Thoracic aorta (tissue), 2 donors: Measurements from ENCODE around the gene ECI2. TPM values are rescaled to one million over a fixed set of nuclear protein-coding genes. Genes with fewer than 3 reads are reported as not detected.
A peak's percentile ranks its signal among the peaks of the same experiment; 100 is the strongest.

Source experiments
- ATAC-seq: fragments of 150-250 bp; one replicate; pipeline ENCODE4 v1.8.0; 2017; ENCODE audit warnings: low read depth; ENCODE audit not compliant: insufficient number of reproducible peaks, low FRiP score
- DNase-seq: peaks from one replicate; pipeline ENCODE4 v3.0.0-alpha.2; 2020; ENCODE audit warnings: low spot score
- H3K27ac ChIP-seq, 2 donors: fragments of 200-600 bp; sonication (generic); 1 replicate in 1 of 2; 2 replicates in 1 of 2; pipeline ENCODE4 v1.5.1; 2016; ENCODE audit warnings: mild to moderate bottlenecking in 2 of 2, moderate library complexity in 2 of 2
- H3K27me3 ChIP-seq: fragments of 200-600 bp; sonication (generic); replicated peaks from 2 replicates; pipeline ENCODE4 v1.6.0; 2016; ENCODE audit warnings: mild to moderate bottlenecking; ENCODE audit not compliant: insufficient read depth
- H3K36me3 ChIP-seq: fragments of 200-600 bp; sonication (generic); one replicate; pipeline ENCODE4 v1.5.1; 2016
- H3K4me1 ChIP-seq, 2 donors: fragments of 200-600 bp; sonication (generic); 1 replicate in 1 of 2; 2 replicates in 1 of 2; pipeline versions ENCODE4 v1.5.1 to v1.6.0; 2016; ENCODE audit warnings: low read depth in 2 of 2, mild to moderate bottlenecking in 1 of 2; ENCODE audit not compliant: control insufficient read depth in 1 of 2
- H3K4me3 ChIP-seq: fragments of 200-600 bp; sonication (generic); 2 replicates; pipeline ENCODE4 v1.5.1; 2016; ENCODE audit warnings: mild to moderate bottlenecking
- H3K9me3 ChIP-seq: fragments of 200-600 bp; sonication (generic); 2 replicates; pipeline ENCODE4 v1.5.1; 2016
- CTCF ChIP-seq: fragments of 200-600 bp; sonication (generic); IDR thresholded peaks from one replicate; pipeline ENCODE4 v1.5.1; 2019; ENCODE audit warnings: antibody characterized with exemption
- total RNA-seq, 2 donors: library from RNA; depleted of rRNA; stranded (reverse); fragments of >200 nt; gene quantifications; one replicate each; pipeline versions ENCODE4 v1.1.0 to v1.2.3, GENCODE V29; 2016

Gene ECI2
- total RNA-seq, 2 donors from 2014 or later, result 28.9 to 31.0 TPM

GRCh38 chr6:4133941-4134838, 1.2 kb downstream of the ECI2 start:
- Histone ChIP-seq H3K36me3 (peaks cover 18% of the 10 kb centered on the region), H3K27ac (peak overlapping the region; percentile 88 to 95), H3K4me1 (peaks cover 8 to 33% of the 10 kb centered on the region in 2 donors), H3K4me3 (peak overlapping the region; percentile 91), H3K27me3 (no peaks in the 10 kb centered on the region), H3K9me3 (no peaks in the 10 kb centered on the region)
- DNase-seq (no peak), ATAC-seq (no peak)
- no peak for TF ChIP-seq CTCF

- Histone ChIP-seq H3K36me3 (peaks cover 35% of the 10 kb centered on the region), H3K4me1 (peaks cover 8 to 32% of the 10 kb centered on the region in 2 donors), H3K27ac (no peak overlapping the region), H3K9me3 (no peaks in the 10 kb centered on the region), H3K27me3 (no peaks in the 10 kb centered on the region), H3K4me3 (no peak overlapping the region)
- DNase-seq (no peak), ATAC-seq (no peak)
- no peak for TF ChIP-seq CTCF
Measured at GRCh38 chr6:4130357-4130987, 4.9 kb downstream of the ECI2 start.

GRCh38 chr6:4129446-4129845, 5.9 kb downstream of the ECI2 start:
- H3K4me3 ChIP-seq, result no peak overlapping the region
- no peak for TF ChIP-seq CTCF
- H3K36me3 ChIP-seq, result peaks cover 42% of the 10 kb centered on the region

GRCh38 chr6:4128748-4129147, 6.6 kb downstream of the ECI2 start:
- peaks cover 2 to 25% of the 10 kb centered on the region in 2 donors for H3K4me1 ChIP-seq
- no peak for TF ChIP-seq CTCF
- H3K27me3 ChIP-seq, result no peaks in the 10 kb centered on the region
- ATAC-seq, result no peak
- H3K27ac ChIP-seq, result no peak overlapping the region
- peaks cover 47% of the 10 kb centered on the region for H3K36me3 ChIP-seq
- no peak overlapping the region for H3K4me3 ChIP-seq
- no peaks in the 10 kb centered on the region for H3K9me3 ChIP-seq
- no peak for DNase-seq

More at GRCh38 chr6:4129446-4129845, 5.9 kb downstream of the ECI2 start:
- peaks cover 8 to 32% of the 10 kb centered on the region in 2 donors for H3K4me1 ChIP-seq
- H3K27me3 ChIP-seq, result no peaks in the 10 kb centered on the region
- ATAC-seq, result no peak
- no peak overlapping the region for H3K27ac ChIP-seq
- no peak for DNase-seq
- no peaks in the 10 kb centered on the region for H3K9me3 ChIP-seq

GRCh38 chr6:4128072-4128471, 7.3 kb downstream of the ECI2 start:
- Histone ChIP-seq H3K27ac (no peak overlapping the region), H3K4me1 (peaks cover 0 to 18% of the 10 kb centered on the region in 2 donors), H3K4me3 (no peak overlapping the region), H3K9me3 (no peaks in the 10 kb centered on the region), H3K27me3 (no peaks in the 10 kb centered on the region), H3K36me3 (peaks cover 47% of the 10 kb centered on the region)
- ATAC-seq (no peak), DNase-seq (no peak)
- TF ChIP-seq CTCF, result no peak
